Dermis blood vessel endothelial cell (primary cell): ENCODE data around the gene CEP250. TPM values are rescaled to one million over a fixed set of nuclear protein-coding genes. Genes with fewer than 3 reads are reported as not detected.

ENCODE experiments used
- DNase-seq: peaks from one replicate; pipeline ENCODE4 v3.0.0; 2010
- total RNA-seq: library from RNA; depleted of rRNA; stranded (reverse); fragments of >200 nt; gene quantifications from 2 replicates; pipeline ENCODE4 v1.2.3, GENCODE V29; 2014

The CEP250 gene
- total RNA-seq, 1 donor from 2014 or later = 13.4 TPM

DNA sequence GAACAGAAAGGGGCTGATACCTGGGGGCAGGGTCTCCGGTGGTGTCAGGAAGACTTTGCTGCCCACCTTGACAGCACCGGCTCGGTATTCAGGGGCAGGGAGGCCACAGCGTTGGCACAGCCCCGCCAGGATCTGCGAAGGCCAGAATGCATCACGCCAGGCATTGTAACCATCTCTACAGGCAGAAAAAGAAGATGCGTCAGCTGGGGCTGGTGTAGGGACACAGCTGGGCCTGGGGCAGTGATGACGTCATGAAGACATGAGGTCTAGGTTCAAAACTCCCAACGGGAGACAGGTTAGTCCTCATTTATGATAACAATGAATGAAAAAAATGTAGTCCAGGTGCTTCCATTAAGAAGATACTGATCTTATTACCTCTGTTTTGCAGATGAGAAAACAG is 108.4 kb downstream of the CEP250 start:
- DNase-seq = no peak

- no peak for DNase-seq
These were observed 109.5 kb downstream of the CEP250 start for GRCh38 chr20:35564905-35565304.

DNA sequence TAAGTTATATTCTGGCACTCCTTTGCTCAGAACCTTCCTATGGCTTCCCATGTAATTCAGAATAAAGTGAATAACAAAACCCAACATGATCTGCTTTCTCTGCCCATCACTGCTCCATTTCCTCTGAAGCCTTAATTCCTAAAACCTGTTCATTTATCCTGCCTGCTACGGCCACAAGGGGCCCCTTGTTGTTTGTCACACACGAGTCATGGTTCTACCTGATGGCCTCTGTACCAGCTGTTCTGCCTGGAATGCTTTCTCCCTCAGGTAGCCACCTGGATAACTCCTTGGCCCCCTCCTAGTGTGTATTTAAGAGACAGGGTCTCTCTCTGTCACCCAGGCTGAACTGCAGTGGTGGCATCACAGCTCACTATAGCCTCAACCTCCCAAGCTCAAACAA is 113.2 kb downstream of the CEP250 start:
- peak; percentile 14 for DNase-seq

Other genes with a start within 250 kb of the CEP250 start
- 0.68 and 0.88 TPM in 2 replicates for gene MMP24, start 228.9 kb upstream of the CEP250 start, total RNA-seq
- gene MMP24OS, start 177.5 kb upstream of the CEP250 start, total RNA-seq = 7.3 TPM in 2 replicates
- gene EIF6, start 170.8 kb upstream of the CEP250 start, total RNA-seq = 147 and 186 TPM in 2 replicates
- gene FAM83C, start 163.2 kb upstream of the CEP250 start, total RNA-seq = not detected in 2 replicates
- gene UQCC1, start 43.6 kb upstream of the CEP250 start, total RNA-seq = 20.4 and 22.6 TPM in 2 replicates
- 0.17 and 0.56 TPM in 2 replicates for gene GDF5, start 17.4 kb upstream of the CEP250 start, total RNA-seq
- not detected in 2 replicates for gene C20orf173, start 74.1 kb downstream of the CEP250 start, total RNA-seq
- 256 and 484 TPM in 2 replicates for gene ERGIC3, start 86.5 kb downstream of the CEP250 start, total RNA-seq
- 10.0 and 19.1 TPM in 2 replicates for gene SPAG4, start 160.2 kb downstream of the CEP250 start, total RNA-seq
- gene CPNE1, start 209.3 kb downstream of the CEP250 start, total RNA-seq = 94.5 and 159 TPM in 2 replicates
- gene RBM12, start 209.3 kb downstream of the CEP250 start, total RNA-seq = 42.5 and 58.1 TPM in 2 replicates
- gene NFS1, start 243.8 kb downstream of the CEP250 start, total RNA-seq = 12.8 and 28.0 TPM in 2 replicates
- gene ROMO1, start 243.8 kb downstream of the CEP250 start, total RNA-seq = 104 and 241 TPM in 2 replicates